NAMALWA (cell line): Measurements from ENCODE around the gene RTL3.
"Not testable (repeated sequence)": the region's sequence is repeated elsewhere in the genome, so short reads cannot be mapped to it uniquely, and the experiment has no call there.

Experiments used
- DNase-seq: peaks from one replicate; pipeline ENCODE4 v3.0.0-alpha.2; 2015; ENCODE audit warnings: low spot score

RTL3 gene

GRCh38 chrX:78658845-78659744, at the start of gene RTL3:
Gene RTL3 (minus strand): TSS chrX:78659328. CDS start chrX:78658420, 908 bp downstream.
- no peak for DNase-seq

- no peak for DNase-seq
These were observed 49.7 kb upstream of the RTL3 start for GRCh38 chrX:78708816-78709215.

- DNase-seq = peak; percentile 10
These were observed 49.1 kb upstream of the RTL3 start for GRCh38 chrX:78708262-78708661.

GRCh38 chrX:78706071-78706470, 46.9 kb upstream of the RTL3 start:
- DNase-seq = no peak

GRCh38 chrX:78693536-78693935, 34.4 kb upstream of the RTL3 start:
- DNase-seq = no peak

- no peak for DNase-seq
These were observed 33.9 kb upstream of the RTL3 start for GRCh38 chrX:78693012-78693411.

GRCh38 chrX:78687586-78687985, 28.5 kb upstream of the RTL3 start:
- DNase-seq = peak; percentile 0

GRCh38 chrX:78673246-78673645, 14.1 kb upstream of the RTL3 start:
- DNase-seq = no peak

GRCh38 chrX:78665342-78665741, 6.2 kb upstream of the RTL3 start:
- no peak for DNase-seq

- DNase-seq = no peak
These were observed 2.7 kb upstream of the RTL3 start for GRCh38 chrX:78661836-78662235.

- no peak for DNase-seq
These were observed 827 bp upstream of the RTL3 start for GRCh38 chrX:78659955-78660354.

GRCh38 chrX:78658414-78658813, 714 bp downstream of the RTL3 start:
- DNase-seq = no peak

- no peak for DNase-seq
These were observed 3.5 kb downstream of the RTL3 start for GRCh38 chrX:78655642-78656041.

GRCh38 chrX:78653118-78653822, 5.9 kb downstream of the RTL3 start:
- peak; percentile 15 for DNase-seq

GRCh38 chrX:78650906-78651437, 8.2 kb downstream of the RTL3 start:
- DNase-seq = peak; percentile 56

GRCh38 chrX:78643874-78644273, 15.3 kb downstream of the RTL3 start:
- no peak for DNase-seq

GRCh38 chrX:78643096-78643495, 16.0 kb downstream of the RTL3 start:
- no peak for DNase-seq

GRCh38 chrX:78636096-78636495, 23.0 kb downstream of the RTL3 start:
- not testable (repeated sequence) for DNase-seq

GRCh38 chrX:78624962-78625909, 33.9 kb downstream of the RTL3 start:
- no peak for DNase-seq

GRCh38 chrX:78624426-78624825, 34.7 kb downstream of the RTL3 start:
- DNase-seq = no peak

- no peak for DNase-seq
These were observed 36.3 kb downstream of the RTL3 start for GRCh38 chrX:78622831-78623230.

- no peak for DNase-seq
These were observed 39.3 kb downstream of the RTL3 start for GRCh38 chrX:78619834-78620233.
